K562 (cell line): ENCODE data around the gene NPAS3. TPM values are rescaled to one million over a fixed set of nuclear protein-coding genes. Genes with fewer than 3 reads are reported as not detected.

Experiments used
- ATAC-seq: fragments of 200-7000 bp; cut with Tn5 transposase; 3 replicates; pipeline ENCODE4 v1.9.1; 2020; ENCODE audit warnings: moderate library complexity
- BruUV-seq: library from RNA; stranded (reverse); fragments of 400-500 nt; replicated peaks from 2 replicates; lab custom pipeline; 2021; lab: Mats Ljungman, UMichigan
- CTCF ChIA-PET: fragments of 300-600 bp; formaldehyde crosslinking; extraction: SDS; loops from one replicate; lab custom pipeline; 2021; ENCODE audit warnings: low intra/inter-chr PET ratio; lab: Yijun Ruan, JAX
- POLR2A ChIA-PET: fragments of 300-600, 350-650 bp; sonication (Branson Sonifier 250); formaldehyde crosslinking; extraction: SDS; loops from one replicate; lab custom pipeline; 2021; ENCODE audit warnings: antibody characterized with exemption, inconsistent platforms; lab: Yijun Ruan, JAX
- DNase-seq, 4 experiments: peaks; one replicate each; pipeline versions ENCODE4 v3.0.0 to v3.0.0-alpha.2; 2011 to 2018; ENCODE audit warnings: low spot score in 3 of 4, mixed read lengths in 3 of 4; ENCODE audit errors: extremely low read depth in 1 of 4
- FAIRE-seq: peaks from 2 replicates; lab custom pipeline; 2011; peaks lifted over from hg19 to GRCh38; lab: Jason Lieb, UNC
- H2AFZ ChIP-seq: 2 replicates; pipeline ENCODE4 v1.6.0; 2011; ENCODE audit warnings: low read depth, low read length, control low read depth, inconsistent platforms
- H3K27ac ChIP-seq: fragments of 200-600 bp; 3 replicates; pipeline ENCODE4 v1.8.0; 2011; ENCODE audit warnings: low read depth, mild to moderate bottlenecking, control low read depth, inconsistent platforms, low read length, moderate library complexity, mixed read lengths; ENCODE audit errors: extremely low read depth
- H3K27me3 ChIP-seq, 2 experiments: fragments of 300-600 bp in 1 of 2; 2 replicates in 1 of 2; 3 replicates in 1 of 2; pipeline versions ENCODE4 v1.6.0 to v1.8.0; 2011; ENCODE audit warnings: inconsistent platforms in 2 of 2, low read length in 2 of 2, mild to moderate bottlenecking in 1 of 2, mixed read lengths in 1 of 2, moderate library complexity in 1 of 2; ENCODE audit not compliant: control insufficient read depth in 2 of 2, insufficient read depth in 2 of 2
- H3K36me3 ChIP-seq: fragments of 300-600 bp; 3 replicates; pipeline ENCODE4 v1.8.0; 2011; ENCODE audit warnings: mild to moderate bottlenecking, low read length, inconsistent platforms; ENCODE audit not compliant: control insufficient read depth, insufficient read depth
- H3K4me1 ChIP-seq, 2 experiments: fragments of 200-600 bp in 1 of 2; replicated peaks in 1 of 2; 2 replicates in 1 of 2; 3 replicates in 1 of 2; pipeline versions ENCODE4 v1.5.1 to v1.8.0; 2011; ENCODE audit warnings: inconsistent platforms in 2 of 2, low read length in 2 of 2, mild to moderate bottlenecking in 1 of 2, mixed read lengths in 1 of 2, moderate library complexity in 1 of 2; ENCODE audit not compliant: control insufficient read depth in 2 of 2, insufficient read depth in 2 of 2
- H3K4me2 ChIP-seq: 2 replicates; pipeline ENCODE4 v1.6.1; 2011; ENCODE audit warnings: low read length, control low read depth, inconsistent platforms, mixed read lengths; ENCODE audit not compliant: insufficient read depth
- H3K4me3 ChIP-seq: fragments of 200-600 bp; sonication (generic), shearing (Covaris generic); 2 replicates; pipeline ENCODE4 v1.5.1; 2016; ENCODE audit warnings: control low read depth, inconsistent platforms
- H3K79me2 ChIP-seq: fragments of 200-600 bp; 3 replicates; pipeline ENCODE4 v1.8.0; 2011; ENCODE audit warnings: low read length, inconsistent platforms; ENCODE audit not compliant: control insufficient read depth, insufficient read depth
- H3K9ac ChIP-seq, 2 experiments: 2 replicates each; pipeline versions ENCODE4 v1.6.0 to v1.6.1; 2011; ENCODE audit warnings: low read depth in 2 of 2, low read length in 2 of 2, control low read depth in 1 of 2, inconsistent platforms in 1 of 2, mild to moderate bottlenecking in 1 of 2, mixed read lengths in 1 of 2; ENCODE audit not compliant: insufficient read depth in 1 of 2
- H3K9me1 ChIP-seq: one replicate; pipeline ENCODE4 v1.6.0; 2011; ENCODE audit warnings: inconsistent platforms, mild to moderate bottlenecking, low read length, moderate library complexity; ENCODE audit not compliant: control insufficient read depth, insufficient read depth
- H3K9me3 ChIP-seq: replicated peaks from 2 replicates; pipeline ENCODE4 v1.5.1; 2011; ENCODE audit warnings: low read depth, low read length, inconsistent platforms; ENCODE audit not compliant: control insufficient read depth, insufficient read depth
- H4K20me1 ChIP-seq: replicated peaks from 2 replicates; pipeline ENCODE4 v1.6.1; 2011; ENCODE audit warnings: low read length, inconsistent platforms, mixed read lengths; ENCODE audit not compliant: control insufficient read depth, insufficient read depth
- CBX2 ChIP-seq: fragments of 200-600 bp; sonication (generic); IDR thresholded peaks from one replicate; pipeline ENCODE4 v1.6.1; 2012; ENCODE audit warnings: mild to moderate bottlenecking, low read length, inconsistent platforms; ENCODE audit not compliant: insufficient read depth, poor library complexity, severe bottlenecking
- EWSR1 ChIP-seq: fragments of 450-650 bp; IDR thresholded peaks from 2 replicates; pipeline ENCODE4 v1.6.1; 2018; ENCODE audit warnings: borderline replicate concordance, mild to moderate bottlenecking, low read depth, moderate library complexity; ENCODE audit not compliant: partially characterized antibody
- ILF3 ChIP-seq: fragments of 450-650 bp; IDR thresholded peaks from 2 replicates; pipeline ENCODE4 v1.6.1; 2018; ENCODE audit warnings: antibody characterized with exemption, mild to moderate bottlenecking, moderate library complexity, borderline replicate concordance
- NEUROD1 ChIP-seq: fragments of 150-350 bp; IDR thresholded peaks from 2 replicates; pipeline ENCODE4 v1.6.1; 2014; ENCODE audit warnings: borderline replicate concordance, low read length, low read depth; ENCODE audit not compliant: partially characterized antibody
- PTRF ChIP-seq: fragments of 450-650 bp; IDR thresholded peaks from 2 replicates; pipeline ENCODE4 v1.6.1; 2016; ENCODE audit warnings: mild to moderate bottlenecking, missing genetic modification characterization, missing compliant biosample characterization
- ZNF717 ChIP-seq: fragments of 250-450 bp; sonication (Bioruptor Pico); IDR thresholded peaks from 2 replicates; pipeline ENCODE4 v1.5.0; 2021
- WGBS: fragments of 100-300 bp; shearing (Covaris generic); methylation state at CpG from one replicate; pipeline ENCODE4 v1.1.6; 2016; ENCODE audit warnings: low coverage, mixed read lengths; ENCODE audit not compliant: insufficient coverage; ENCODE audit errors: missing lambda C conversion rate; 5-methylcytosine and 5-hydroxymethylcytosine counted together
- in situ Hi-C: fragments of 300-500 bp; cut with MboI; formaldehyde crosslinking; loops from 4 replicates; pipeline ENCODE4 v1.15.0; 2018; ENCODE audit warnings: inconsistent platforms, mixed read lengths
- intact Hi-C: fragments of 100-400 bp; cut with micrococcal nuclease; formaldehyde crosslinking; loops from 2 replicates; pipeline ENCODE4 v1.14.2; 2022
- polyA plus RNA-seq, 8 experiments: library from polyadenylated mRNA; depleted of rRNA in 4 of 8; stranded (reverse) in 5 of 8; unstranded in 3 of 8; fragments of >200 nt; fragmentation: Nextera tagmentation in 2 of 8; fragmentation: Illumina TruSeq in 1 of 8; extraction: Ambion mirVana in 2 of 8; extraction: Trizol in 1 of 8; gene quantifications; 2 replicates each; pipeline versions ENCODE4 v1.2.1 to v1.2.3, GENCODE V29; 2011 to 2014; ENCODE audit warnings: inconsistent platforms in 1 of 8, missing spikeins in 1 of 8
- total RNA-seq, 7 experiments: library from RNA; depleted of rRNA in 6 of 7; stranded (reverse); fragments of >200 nt in 6 of 7; fragmentation: Illumina TruSeq in 2 of 7; extraction: Trizol in 2 of 7; gene quantifications; 2 replicates each; pipeline versions ENCODE4 v1.2.1 to v1.2.3, GENCODE V29; 2011 to 2021; ENCODE audit warnings: low replicate concordance in 1 of 7
- TF ChIP-seq, protein P1 (sequence below), 2 experiments: fragments of 450-650 bp; IDR thresholded peaks; 2 replicates each; pipeline ENCODE4 v1.6.1; 2018; ENCODE audit warnings: mild to moderate bottlenecking in 2 of 2, low read depth in 1 of 2; ENCODE audit not compliant: partially characterized antibody in 2 of 2
- TF ChIP-seq, protein P2 (sequence below): fragments of 450-650 bp; IDR thresholded peaks from 2 replicates; pipeline ENCODE4 v1.6.1; 2016; ENCODE audit warnings: borderline replicate concordance
- TF ChIP-seq, protein P3 (sequence below): IDR thresholded peaks from 2 replicates; pipeline ENCODE4 v1.6.1; 2012; ENCODE audit warnings: low read depth, low read length, improper control_type of control experiment, borderline replicate concordance

NPAS3 gene
- total and polyA plus RNA-seq, 9 of the 15 experiments (the other 6 are each of a cell fraction or from before 2014, with no cell fraction given): 0.04 TPM; not detected in 8

DNA sequence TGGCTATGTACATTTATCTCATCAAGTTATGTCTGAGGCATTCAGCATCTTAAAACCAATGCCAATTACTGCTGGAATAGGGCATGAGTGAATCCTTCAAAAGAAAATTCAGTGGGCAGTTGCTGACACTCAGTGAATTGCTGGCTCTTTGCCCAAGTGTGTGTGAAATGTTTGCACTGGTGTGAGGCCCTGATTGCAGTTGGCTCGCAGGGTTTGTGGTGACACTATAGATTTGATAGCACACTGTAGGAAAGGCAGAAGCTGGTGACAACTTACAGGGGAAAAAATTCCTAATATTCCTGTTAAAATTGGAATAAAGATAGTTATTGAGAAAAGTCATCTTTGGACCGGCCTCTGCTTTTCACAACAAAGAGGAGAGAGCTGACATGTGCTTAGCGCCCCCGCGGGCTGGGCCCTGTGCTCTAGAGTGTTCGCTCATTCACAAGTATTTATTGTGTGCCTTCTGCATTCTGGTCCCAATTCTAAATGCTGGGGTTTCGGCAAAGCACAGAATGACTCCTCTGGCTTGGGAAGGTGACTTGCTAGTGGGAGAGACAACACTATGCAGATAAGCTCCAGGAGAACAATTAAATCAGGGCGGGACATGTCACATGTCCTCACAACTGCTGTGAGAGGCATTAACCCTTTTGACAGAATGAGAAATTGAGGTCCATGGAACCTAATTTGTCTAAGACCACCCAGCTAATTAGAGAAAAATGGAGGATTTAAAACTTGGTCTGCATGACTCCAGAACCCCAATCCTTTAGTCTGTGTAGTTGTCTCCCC lies 418.7 kb downstream of the NPAS3 start (continued):
- TF ChIP-seq, protein P1, sequence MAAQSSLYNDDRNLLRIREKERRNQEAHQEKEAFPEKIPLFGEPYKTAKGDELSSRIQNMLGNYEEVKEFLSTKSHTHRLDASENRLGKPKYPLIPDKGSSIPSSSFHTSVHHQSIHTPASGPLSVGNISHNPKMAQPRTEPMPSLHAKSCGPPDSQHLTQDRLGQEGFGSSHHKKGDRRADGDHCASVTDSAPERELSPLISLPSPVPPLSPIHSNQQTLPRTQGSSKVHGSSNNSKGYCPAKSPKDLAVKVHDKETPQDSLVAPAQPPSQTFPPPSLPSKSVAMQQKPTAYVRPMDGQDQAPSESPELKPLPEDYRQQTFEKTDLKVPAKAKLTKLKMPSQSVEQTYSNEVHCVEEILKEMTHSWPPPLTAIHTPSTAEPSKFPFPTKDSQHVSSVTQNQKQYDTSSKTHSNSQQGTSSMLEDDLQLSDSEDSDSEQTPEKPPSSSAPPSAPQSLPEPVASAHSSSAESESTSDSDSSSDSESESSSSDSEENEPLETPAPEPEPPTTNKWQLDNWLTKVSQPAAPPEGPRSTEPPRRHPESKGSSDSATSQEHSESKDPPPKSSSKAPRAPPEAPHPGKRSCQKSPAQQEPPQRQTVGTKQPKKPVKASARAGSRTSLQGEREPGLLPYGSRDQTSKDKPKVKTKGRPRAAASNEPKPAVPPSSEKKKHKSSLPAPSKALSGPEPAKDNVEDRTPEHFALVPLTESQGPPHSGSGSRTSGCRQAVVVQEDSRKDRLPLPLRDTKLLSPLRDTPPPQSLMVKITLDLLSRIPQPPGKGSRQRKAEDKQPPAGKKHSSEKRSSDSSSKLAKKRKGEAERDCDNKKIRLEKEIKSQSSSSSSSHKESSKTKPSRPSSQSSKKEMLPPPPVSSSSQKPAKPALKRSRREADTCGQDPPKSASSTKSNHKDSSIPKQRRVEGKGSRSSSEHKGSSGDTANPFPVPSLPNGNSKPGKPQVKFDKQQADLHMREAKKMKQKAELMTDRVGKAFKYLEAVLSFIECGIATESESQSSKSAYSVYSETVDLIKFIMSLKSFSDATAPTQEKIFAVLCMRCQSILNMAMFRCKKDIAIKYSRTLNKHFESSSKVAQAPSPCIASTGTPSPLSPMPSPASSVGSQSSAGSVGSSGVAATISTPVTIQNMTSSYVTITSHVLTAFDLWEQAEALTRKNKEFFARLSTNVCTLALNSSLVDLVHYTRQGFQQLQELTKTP (IDR thresholded peaks at IDR 0.05; ENCODE audit: low read depth in 1 of 2, partially characterized antibody in 2 of 2): no peak

DNA sequence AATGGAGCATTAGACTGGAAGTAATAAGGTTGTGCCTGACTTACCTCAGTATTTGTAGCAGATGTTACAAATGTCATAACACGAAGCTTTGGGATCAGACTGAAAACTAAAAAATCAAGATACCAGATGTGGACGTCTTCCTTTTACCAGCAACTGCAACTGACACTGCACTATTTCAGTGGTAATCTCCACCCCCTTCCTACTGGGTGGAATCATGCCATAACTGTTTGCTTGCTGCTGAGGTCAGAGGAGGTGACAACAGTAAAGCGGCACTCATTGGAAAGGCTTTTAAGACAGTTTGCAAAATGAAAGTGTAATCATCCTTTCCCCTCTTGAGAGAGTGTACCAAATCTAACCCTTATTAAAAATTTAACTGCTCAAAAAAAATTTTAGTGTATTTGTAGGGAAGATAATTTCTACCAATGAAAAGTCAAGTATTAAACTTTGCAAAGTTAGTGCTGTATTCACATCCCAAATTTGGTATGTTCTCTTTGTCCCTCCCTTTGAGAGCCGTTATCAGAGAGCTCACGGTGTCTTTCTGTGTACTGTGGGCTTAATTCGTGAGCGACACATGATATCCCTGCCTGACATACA lies 420.7 kb downstream of the NPAS3 start:
- Histone ChIP-seq H3K36me3 (no peaks in the 10 kb centered on the region), H3K79me2 (no peaks in the 10 kb centered on the region), H3K4me2 (peak overlapping the region; percentile 60), H3K9me1 (no peaks in the 10 kb centered on the region), H4K20me1 (no peaks in the 10 kb centered on the region), H3K4me1 (peaks cover 8 to 21% of the 10 kb centered on the region in 2 experiments; a peak in 4 of 5 replicates), H3K27me3 (no peaks in the 10 kb centered on the region), H2AFZ (peak overlapping the region; percentile 90), H3K27ac (peak overlapping the region; percentile 73; the same call in 2 of the 3 replicates), H3K4me3 (no peak overlapping the region), H3K9me3 (no peaks in the 10 kb centered on the region), H3K9ac (no peak overlapping the region; a peak in 1 of 4 replicates)
- no TSS peak for BruUV-seq
- intact Hi-C loops (no loop called here), in situ Hi-C loops (no loop called here)
- ATAC-seq: peak; percentile 88
- ChIA-PET POLR2A (interaction anchor here (0.7 to 1.0 kb wide), 2 partner anchors 47 to 253 kb away, joined by 3 to 5 read pairs; no protein-coding TSS in a partner anchor), CTCF (interaction anchor here (0.5 kb wide), 1 partner anchor 965 kb away, joined by 3 read pairs; no protein-coding TSS in a partner anchor)
- DNase-seq: peak in 2 of 4 experiments; percentile 30 to 41
- 6% methylated on average over 7 of the region's 7 CpGs for WGBS
- peak; percentile 40 for FAIRE-seq
- TF ChIP-seq ZNF717 (no peak), ILF3 (no peak), NEUROD1 (no peak), PTRF (tag) (no peak), CBX2 (no peak), EWSR1 (no peak)
- TF ChIP-seq, protein P2, sequence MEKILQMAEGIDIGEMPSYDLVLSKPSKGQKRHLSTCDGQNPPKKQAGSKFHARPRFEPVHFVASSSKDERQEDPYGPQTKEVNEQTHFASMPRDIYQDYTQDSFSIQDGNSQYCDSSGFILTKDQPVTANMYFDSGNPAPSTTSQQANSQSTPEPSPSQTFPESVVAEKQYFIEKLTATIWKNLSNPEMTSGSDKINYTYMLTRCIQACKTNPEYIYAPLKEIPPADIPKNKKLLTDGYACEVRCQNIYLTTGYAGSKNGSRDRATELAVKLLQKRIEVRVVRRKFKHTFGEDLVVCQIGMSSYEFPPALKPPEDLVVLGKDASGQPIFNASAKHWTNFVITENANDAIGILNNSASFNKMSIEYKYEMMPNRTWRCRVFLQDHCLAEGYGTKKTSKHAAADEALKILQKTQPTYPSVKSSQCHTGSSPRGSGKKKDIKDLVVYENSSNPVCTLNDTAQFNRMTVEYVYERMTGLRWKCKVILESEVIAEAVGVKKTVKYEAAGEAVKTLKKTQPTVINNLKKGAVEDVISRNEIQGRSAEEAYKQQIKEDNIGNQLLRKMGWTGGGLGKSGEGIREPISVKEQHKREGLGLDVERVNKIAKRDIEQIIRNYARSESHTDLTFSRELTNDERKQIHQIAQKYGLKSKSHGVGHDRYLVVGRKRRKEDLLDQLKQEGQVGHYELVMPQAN: no peak
- TF ChIP-seq, protein P3, sequence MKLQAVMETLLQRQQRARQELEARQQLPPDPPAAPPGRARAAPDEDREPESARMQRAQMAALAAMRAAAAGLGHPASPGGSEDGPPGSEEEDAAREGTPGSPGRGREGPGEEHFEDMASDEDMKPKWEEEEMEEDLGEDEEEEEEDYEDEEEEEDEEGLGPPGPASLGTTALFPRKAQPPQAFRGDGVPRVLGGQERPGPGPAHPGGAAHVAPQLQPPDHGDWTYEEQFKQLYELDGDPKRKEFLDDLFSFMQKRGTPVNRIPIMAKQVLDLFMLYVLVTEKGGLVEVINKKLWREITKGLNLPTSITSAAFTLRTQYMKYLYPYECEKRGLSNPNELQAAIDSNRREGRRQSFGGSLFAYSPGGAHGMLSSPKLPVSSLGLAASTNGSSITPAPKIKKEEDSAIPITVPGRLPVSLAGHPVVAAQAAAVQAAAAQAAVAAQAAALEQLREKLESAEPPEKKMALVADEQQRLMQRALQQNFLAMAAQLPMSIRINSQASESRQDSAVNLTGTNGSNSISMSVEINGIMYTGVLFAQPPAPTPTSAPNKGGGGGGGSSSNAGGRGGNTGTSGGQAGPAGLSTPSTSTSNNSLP: no peak
